Panc1 (cell line): ENCODE measurements around the gene MSRB1. TPM values are rescaled to one million over a fixed set of nuclear protein-coding genes. Genes with fewer than 3 reads are reported as not detected.

ENCODE experiments used
- ATAC-seq: fragments of 200-7000 bp; cut with Tn5 transposase; 2 replicates; pipeline ENCODE4 v1.9.1; 2020; ENCODE audit warnings: mild to moderate bottlenecking, moderate library complexity
- BruUV-seq: library from RNA; stranded (reverse); fragments of 400-500 nt; replicated peaks from 2 replicates; lab custom pipeline; 2021; lab: Mats Ljungman, UMichigan
- CTCF ChIA-PET: fragments of 300-600 bp; sonication (Branson Sonifier 250); formaldehyde crosslinking; loops from one replicate; lab custom pipeline; 2022; ENCODE audit warnings: antibody characterized with exemption; lab: Charles Lee
- POLR2A ChIA-PET: fragments of 300-600 bp; sonication (Branson Sonifier 250); formaldehyde crosslinking; loops from one replicate; lab custom pipeline; 2022; ENCODE audit warnings: antibody characterized with exemption; lab: Charles Lee
- DNase-seq: peaks from one replicate; pipeline ENCODE4 v3.0.0-alpha.2; 2010; ENCODE audit warnings: low read depth, low spot score
- H3K27ac ChIP-seq: 2 replicates; pipeline ENCODE4 v1.5.1; 2011; ENCODE audit warnings: mild to moderate bottlenecking, low read length, inconsistent platforms
- H3K27me3 ChIP-seq: fragments of 200-500 bp; sonication (Bioruptor generic); 2 replicates; pipeline ENCODE4 v1.6.0; 2014; ENCODE audit warnings: low read length, inconsistent platforms; ENCODE audit not compliant: control insufficient read depth, insufficient read depth
- H3K36me3 ChIP-seq: fragments of 200-500 bp; sonication (Bioruptor generic); 2 replicates; pipeline ENCODE4 v1.5.1; 2014; ENCODE audit warnings: inconsistent platforms, mild to moderate bottlenecking, low read length, moderate library complexity; ENCODE audit not compliant: control insufficient read depth, insufficient read depth
- H3K4me1 ChIP-seq: 2 replicates; pipeline ENCODE4 v1.5.1; 2011; ENCODE audit warnings: inconsistent platforms, mild to moderate bottlenecking, low read length, moderate library complexity; ENCODE audit not compliant: control insufficient read depth, insufficient read depth
- H3K4me3 ChIP-seq, 2 experiments: 2 replicates each; pipeline ENCODE4 v1.5.1; 2011 to 2012; ENCODE audit warnings: low read depth in 2 of 2, low read length in 2 of 2, mild to moderate bottlenecking in 2 of 2, inconsistent platforms in 1 of 2, moderate library complexity in 1 of 2
- H3K9me3 ChIP-seq: fragments of 200-500 bp; sonication (Bioruptor generic); 2 replicates; pipeline ENCODE4 v1.5.1; 2014; ENCODE audit warnings: low read depth, mild to moderate bottlenecking, inconsistent platforms, low read length, moderate library complexity; ENCODE audit not compliant: control insufficient read depth, insufficient read depth
- CTCF ChIP-seq: fragments of 450-650 bp; IDR thresholded peaks from 2 replicates; pipeline ENCODE4 v1.5.1; 2017; ENCODE audit warnings: mild to moderate bottlenecking
- POLR2AphosphoS5 ChIP-seq: IDR thresholded peaks from 2 replicates; pipeline ENCODE4 v1.6.1; 2012; ENCODE audit warnings: mild to moderate bottlenecking, low read depth, low read length, moderate library complexity
- REST ChIP-seq, 2 experiments: IDR thresholded peaks; 2 replicates each; pipeline ENCODE4 v1.6.1; 2011 to 2012; ENCODE audit warnings: low read depth in 2 of 2, control low read depth in 1 of 2, low read length in 1 of 2, mild to moderate bottlenecking in 1 of 2, moderate library complexity in 1 of 2; ENCODE audit not compliant: insufficient read depth in 1 of 2
- SIN3A ChIP-seq: IDR thresholded peaks from 2 replicates; pipeline ENCODE4 v1.6.1; 2012; ENCODE audit warnings: low read depth, mild to moderate bottlenecking, low read length, moderate library complexity, borderline replicate concordance; ENCODE audit not compliant: insufficient read depth
- TCF7L2 ChIP-seq: IDR thresholded peaks from 2 replicates; pipeline ENCODE4 v1.6.1; 2011; ENCODE audit warnings: mild to moderate bottlenecking, low read depth, low read length, inconsistent platforms
- in situ Hi-C: cut with HindIII; loops from 2 replicates; pipeline ENCODE4 v1.10.0; 2016; ENCODE audit warnings: low sequenced_read_pairs, low pct_unique_long_range_greater_than_20kb
- intact Hi-C: fragments of 100-400 bp; cut with micrococcal nuclease; formaldehyde crosslinking; loops from one replicate; pipeline ENCODE4 v1.10.0; 2022; ENCODE audit not compliant: unreplicated experiment
- total RNA-seq: library from RNA; stranded (reverse); gene quantifications from one replicate; pipeline ENCODE4 v1.2.1, GENCODE V29; 2021; ENCODE audit not compliant: unreplicated experiment

Gene MSRB1
- total RNA-seq, 1 experiment from 2014 or later, result 25.3 TPM

- no TSS peak for BruUV-seq
- peak; percentile 41 for ATAC-seq
Observed at GRCh38 chr16:1919327-1919998, 23.5 kb downstream of the MSRB1 start.

More at GRCh38 chr16:1919327-1919998, 23.5 kb downstream of the MSRB1 start:
- no peak for DNase-seq
- H3K4me3 ChIP-seq, result no peak overlapping the region
- H3K36me3 ChIP-seq, result no peaks in the 10 kb centered on the region
- peaks cover 2% of the 10 kb centered on the region; the same call in 1 of the 2 replicates for H3K27me3 ChIP-seq
- peaks cover 26% of the 10 kb centered on the region for H3K4me1 ChIP-seq
- H3K27ac ChIP-seq, result no peak overlapping the region
- in situ Hi-C loops, result no loop called here
- POLR2A ChIA-PET, result no interaction called here
- no peaks in the 10 kb centered on the region for H3K9me3 ChIP-seq
- TF ChIP-seq REST (IDR thresholded peaks at IDR 0.05; ENCODE audit: insufficient read depth in 1 of 2, low read depth in 2 of 2, low read length in 1 of 2), result no peak
- no peak for TF ChIP-seq SIN3A
- TF ChIP-seq POLR2AphosphoS5, result no peak
- TF ChIP-seq TCF7L2, result no peak
- TF ChIP-seq CTCF, result no peak
- intact Hi-C loops, result no loop called here
- CTCF ChIA-PET, result no interaction called here
